Cardiac fibroblast (primary cell): ENCODE data around the gene CDH12.

Experiments
- DNase-seq, 2 donors: peaks; one replicate each; pipeline versions ENCODE4 v3.0.0 to v3.0.0-alpha.2; 2010; ENCODE audit warnings: low read depth in 2 of 2
- H3K4me3 ChIP-seq, 2 donors: replicated peaks in 1 of 2; 1 replicate in 1 of 2; 2 replicates in 1 of 2; pipeline ENCODE4 v1.5.1; 2011; ENCODE audit warnings: low read depth in 2 of 2, low read length in 2 of 2, mild to moderate bottlenecking in 2 of 2, moderate library complexity in 1 of 2
- TF ChIP-seq, protein P1 (sequence below): IDR thresholded peaks from one replicate; pipeline ENCODE4 v1.5.1; 2011; ENCODE audit warnings: low read depth, mild to moderate bottlenecking, low read length, inconsistent platforms

The CDH12 gene

DNA sequence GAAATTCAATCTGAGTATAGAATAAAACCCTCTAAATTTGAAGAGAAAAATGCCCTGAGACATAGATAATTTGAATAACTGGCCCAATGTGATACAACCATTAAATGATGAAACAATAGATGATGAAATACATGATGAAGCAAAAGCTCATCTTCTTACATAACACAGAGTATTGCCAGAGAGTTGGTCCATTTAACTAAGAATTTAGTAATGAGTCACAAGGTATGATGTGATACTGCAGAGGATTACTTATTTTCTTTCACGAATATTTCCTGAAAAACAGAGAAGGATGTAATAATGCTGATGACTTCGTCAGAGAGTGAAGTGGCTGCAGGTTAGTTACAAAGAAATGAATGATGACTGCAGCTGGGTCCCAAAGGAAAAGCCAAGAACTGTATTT lies 379.3 kb downstream of the CDH12 start:
- TF ChIP-seq, protein P1, sequence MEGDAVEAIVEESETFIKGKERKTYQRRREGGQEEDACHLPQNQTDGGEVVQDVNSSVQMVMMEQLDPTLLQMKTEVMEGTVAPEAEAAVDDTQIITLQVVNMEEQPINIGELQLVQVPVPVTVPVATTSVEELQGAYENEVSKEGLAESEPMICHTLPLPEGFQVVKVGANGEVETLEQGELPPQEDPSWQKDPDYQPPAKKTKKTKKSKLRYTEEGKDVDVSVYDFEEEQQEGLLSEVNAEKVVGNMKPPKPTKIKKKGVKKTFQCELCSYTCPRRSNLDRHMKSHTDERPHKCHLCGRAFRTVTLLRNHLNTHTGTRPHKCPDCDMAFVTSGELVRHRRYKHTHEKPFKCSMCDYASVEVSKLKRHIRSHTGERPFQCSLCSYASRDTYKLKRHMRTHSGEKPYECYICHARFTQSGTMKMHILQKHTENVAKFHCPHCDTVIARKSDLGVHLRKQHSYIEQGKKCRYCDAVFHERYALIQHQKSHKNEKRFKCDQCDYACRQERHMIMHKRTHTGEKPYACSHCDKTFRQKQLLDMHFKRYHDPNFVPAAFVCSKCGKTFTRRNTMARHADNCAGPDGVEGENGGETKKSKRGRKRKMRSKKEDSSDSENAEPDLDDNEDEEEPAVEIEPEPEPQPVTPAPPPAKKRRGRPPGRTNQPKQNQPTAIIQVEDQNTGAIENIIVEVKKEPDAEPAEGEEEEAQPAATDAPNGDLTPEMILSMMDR: no peak
- DNase-seq: peak in 1 of 2 donors; percentile 1
- H3K4me3 ChIP-seq: no peak overlapping the region

DNA sequence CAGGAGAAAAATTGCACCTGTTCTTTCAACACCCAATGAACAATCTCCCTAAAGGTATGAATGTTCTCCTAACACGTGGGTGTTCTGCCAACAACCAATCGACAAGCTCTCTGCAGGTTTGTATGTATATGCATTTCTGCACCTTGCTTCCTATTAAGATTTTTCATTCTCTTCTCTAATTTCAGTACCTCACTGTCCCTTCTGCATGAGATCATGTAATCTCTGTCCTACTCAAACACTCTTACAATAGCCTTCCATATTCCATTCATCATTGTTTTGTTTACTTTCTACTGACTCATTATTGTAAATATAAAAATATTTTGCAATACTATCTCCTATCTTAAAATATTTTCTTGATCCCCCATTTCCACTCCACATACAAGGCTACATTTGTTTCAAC lies 382.0 kb downstream of the CDH12 start:
- H3K4me3 ChIP-seq: no peak overlapping the region
- TF ChIP-seq, protein P1: no peak
- no peak for DNase-seq

GRCh38 chr5:22470408-22470807 lies 382.7 kb downstream of the CDH12 start:
- H3K4me3 ChIP-seq: no peak overlapping the region
- no peak for DNase-seq
- TF ChIP-seq, protein P1: no peak

DNA sequence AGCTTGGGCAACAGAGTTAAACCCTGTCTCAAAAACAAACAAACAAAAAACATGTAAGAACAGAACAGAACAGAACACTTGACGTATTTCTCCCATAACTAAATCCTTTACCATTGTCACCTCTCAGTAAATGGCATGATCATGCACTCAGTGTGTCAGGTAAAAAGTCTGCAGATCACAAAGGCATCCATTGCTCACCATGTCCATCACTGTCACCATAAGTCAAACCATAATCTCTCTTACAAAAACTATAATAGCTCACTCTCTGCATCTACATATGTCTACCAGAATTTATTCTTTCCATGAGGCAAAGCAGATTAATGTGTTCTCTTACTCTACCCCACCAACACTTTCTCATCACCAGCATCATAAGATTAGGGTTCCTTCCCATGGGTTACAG lies 387.5 kb downstream of the CDH12 start:
- TF ChIP-seq, protein P1: no peak
- no peak overlapping the region for H3K4me3 ChIP-seq
- DNase-seq: no peak

DNA sequence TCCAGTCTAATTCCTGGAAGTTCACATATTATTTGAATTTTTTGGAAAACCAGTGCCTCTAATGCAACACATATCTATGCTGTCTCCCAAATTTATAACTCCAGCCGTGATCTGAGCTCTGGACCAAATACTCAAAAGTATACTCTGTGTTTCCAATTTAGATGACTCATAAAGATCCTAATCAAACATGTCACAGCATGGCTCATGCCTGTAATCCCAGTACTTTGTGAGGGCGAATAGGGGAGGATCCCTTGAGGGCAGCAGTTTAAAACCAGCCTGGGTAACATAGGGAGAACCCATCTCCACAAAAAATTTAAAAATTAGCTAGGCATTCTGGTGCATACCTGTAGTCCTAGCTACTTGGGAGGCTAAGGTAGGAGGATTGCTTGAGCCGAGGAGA lies 388.0 kb downstream of the CDH12 start:
- no peak for DNase-seq
- no peak overlapping the region for H3K4me3 ChIP-seq
- TF ChIP-seq, protein P1: no peak

DNA sequence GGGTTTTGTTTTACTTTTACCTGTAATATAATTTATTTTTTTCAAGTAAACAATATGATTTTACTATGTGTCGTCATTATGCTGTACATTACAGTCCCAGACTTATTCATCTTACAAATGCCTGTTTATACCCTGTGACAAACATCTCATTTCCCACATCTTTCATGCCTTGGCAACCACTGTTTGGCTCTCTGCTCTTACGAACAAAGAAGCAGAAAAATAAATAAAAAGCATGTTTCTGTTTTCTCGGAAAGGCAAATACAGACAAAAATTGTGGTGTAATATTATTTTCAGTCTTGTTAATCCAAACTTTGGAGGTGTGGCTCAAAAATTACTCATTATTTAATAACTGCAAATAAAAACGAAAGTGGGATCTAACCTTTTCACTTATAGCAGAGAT lies 393.0 kb downstream of the CDH12 start:
- TF ChIP-seq, protein P1: no peak
- DNase-seq: no peak

DNA sequence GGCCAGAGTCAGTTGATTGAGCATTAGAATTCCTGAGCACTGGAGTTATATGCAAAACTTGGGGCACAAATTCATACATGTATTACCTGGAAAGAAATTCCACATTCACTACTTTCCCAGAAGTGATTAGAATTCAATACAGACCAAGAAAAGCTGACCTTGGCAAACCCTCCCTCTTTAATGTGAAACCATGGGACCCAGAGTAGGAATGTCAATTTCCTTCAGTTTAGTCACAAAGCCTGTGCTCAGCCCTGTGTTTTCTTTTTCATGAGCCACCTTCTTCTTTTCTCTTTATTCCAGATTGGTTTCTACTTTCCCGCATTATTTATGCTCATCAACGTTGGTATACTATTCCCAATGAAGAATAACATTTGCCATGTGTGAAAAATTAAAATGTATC lies 420.2 kb downstream of the CDH12 start:
- TF ChIP-seq, protein P1: no peak
- H3K4me3 ChIP-seq: no peak overlapping the region
- DNase-seq: no peak

More for the DNA sequence above, 393.0 kb downstream of the CDH12 start:
- no peak overlapping the region for H3K4me3 ChIP-seq
